IMR-90 (cell line): ENCODE data around the gene TP73. TPM values are rescaled to one million over a fixed set of nuclear protein-coding genes. Genes with fewer than 3 reads are reported as not detected.
A peak's percentile ranks its signal among the peaks of the same experiment; 100 is the strongest.

Source experiments
- ATAC-seq: fragments of 200-7000 bp; cut with Tn5 transposase; 2 replicates; pipeline ENCODE4 v1.9.1; 2020; ENCODE audit warnings: low read depth, mild to moderate bottlenecking, moderate library complexity
- BruUV-seq: library from RNA; stranded (reverse); fragments of 400-500 nt; replicated peaks from 2 replicates; lab custom pipeline; 2021; lab: Mats Ljungman, UMichigan
- CTCF ChIA-PET: fragments of 300-600 bp; formaldehyde crosslinking; extraction: SDS; loops from one replicate; lab custom pipeline; 2021; ENCODE audit warnings: antibody characterized with exemption; lab: Yijun Ruan, JAX
- POLR2A ChIA-PET: fragments of 300-600 bp; sonication (Branson Sonifier 250); formaldehyde crosslinking; loops from one replicate; lab custom pipeline; 2022; ENCODE audit warnings: antibody characterized with exemption; ENCODE audit not compliant: unreplicated experiment; lab: Charles Lee
- DNase-seq: peaks from one replicate; pipeline ENCODE4 v3.0.0; 2013
- H2AFZ ChIP-seq: replicated peaks from 2 replicates; pipeline ENCODE3; 2013; ENCODE audit warnings: low read length, mild to moderate bottlenecking; ENCODE audit not compliant: poor library complexity
- H2AK5ac ChIP-seq: 2 replicates; pipeline ENCODE4 v1.6.1; 2013; ENCODE audit warnings: low read depth, low read length, inconsistent platforms
- H2AK9ac ChIP-seq: replicated peaks from 2 replicates; pipeline ENCODE3; 2013; ENCODE audit warnings: mild to moderate bottlenecking, low read depth, low read length, moderate library complexity; ENCODE audit not compliant: poor library complexity
- H2BK120ac ChIP-seq: 2 replicates; pipeline ENCODE4 v1.6.1; 2013; ENCODE audit warnings: low read depth, low read length, inconsistent platforms
- H2BK15ac ChIP-seq: 3 replicates; pipeline ENCODE4 v1.6.1; 2013; ENCODE audit warnings: low read depth, low read length, inconsistent platforms
- H2BK20ac ChIP-seq: 2 replicates; pipeline ENCODE4 v1.6.1; 2013; ENCODE audit warnings: low read depth, mild to moderate bottlenecking, inconsistent platforms, low read length, moderate library complexity
- H2BK5ac ChIP-seq: 2 replicates; pipeline ENCODE4 v1.6.1; 2013; ENCODE audit warnings: mild to moderate bottlenecking, low read depth, low read length, inconsistent platforms; ENCODE audit not compliant: poor library complexity, severe bottlenecking
- H3K14ac ChIP-seq: replicated peaks from 2 replicates; pipeline ENCODE4 v1.6.1; 2013; ENCODE audit warnings: low read depth, low read length, inconsistent platforms
- H3K18ac ChIP-seq: 2 replicates; pipeline ENCODE4 v1.6.1; 2013; ENCODE audit warnings: low read depth, low read length, control low read depth
- H3K23ac ChIP-seq: 2 replicates; pipeline ENCODE4 v1.6.1; 2013; ENCODE audit warnings: low read depth, low read length, inconsistent platforms
- H3K27ac ChIP-seq: 2 replicates; pipeline ENCODE4 v1.5.1; 2013; ENCODE audit warnings: mild to moderate bottlenecking, control low read depth, low read length; ENCODE audit not compliant: insufficient read depth
- H3K27me3 ChIP-seq: 2 replicates; pipeline ENCODE4 v1.6.1; 2013; ENCODE audit warnings: low read length; ENCODE audit not compliant: control insufficient read depth, insufficient read depth
- H3K36me3 ChIP-seq: 2 replicates; pipeline ENCODE4 v1.6.1; 2013; ENCODE audit warnings: low read length, mixed read lengths; ENCODE audit not compliant: control insufficient read depth, insufficient read depth
- H3K4ac ChIP-seq: 2 replicates; pipeline ENCODE4 v1.6.1; 2013; ENCODE audit warnings: low read depth, low read length, inconsistent platforms
- H3K4me1 ChIP-seq: 2 replicates; pipeline ENCODE4 v1.6.1; 2013; ENCODE audit warnings: low read length, mixed read lengths; ENCODE audit not compliant: control insufficient read depth, insufficient read depth
- H3K4me2 ChIP-seq: 2 replicates; pipeline ENCODE4 v1.6.1; 2013; ENCODE audit warnings: low read depth, mild to moderate bottlenecking, control low read depth, low read length, moderate library complexity
- H3K4me3 ChIP-seq: 2 replicates; pipeline ENCODE4 v1.5.1; 2013; ENCODE audit warnings: low read depth, mild to moderate bottlenecking, control low read depth, low read length, moderate library complexity; ENCODE audit not compliant: insufficient read depth
- H3K56ac ChIP-seq: 2 replicates; pipeline ENCODE4 v1.6.1; 2013; ENCODE audit warnings: low read length, inconsistent platforms; ENCODE audit not compliant: insufficient read depth; ENCODE audit errors: extremely low read depth
- H3K79me1 ChIP-seq, 2 experiments: 2 replicates each; pipeline ENCODE4 v1.6.1; 2013; ENCODE audit warnings: low read length in 2 of 2, inconsistent platforms in 1 of 2, low read depth in 1 of 2
- H3K9ac ChIP-seq: 2 replicates; pipeline ENCODE4 v1.6.1; 2013; ENCODE audit warnings: low read depth, low read length, control low read depth
- H3K9me1 ChIP-seq: 2 replicates; pipeline ENCODE4 v1.6.1; 2013; ENCODE audit warnings: low read length, inconsistent platforms; ENCODE audit not compliant: insufficient read depth
- H3K9me3 ChIP-seq: 2 replicates; pipeline ENCODE4 v1.6.1; 2013; ENCODE audit warnings: low read length; ENCODE audit not compliant: control insufficient read depth, insufficient read depth
- H4K20me1 ChIP-seq: 2 replicates; pipeline ENCODE4 v1.6.1; 2013; ENCODE audit warnings: low read length, inconsistent platforms; ENCODE audit not compliant: insufficient read depth
- H4K5ac ChIP-seq: 2 replicates; pipeline ENCODE4 v1.6.1; 2013; ENCODE audit warnings: mild to moderate bottlenecking, low read depth, low read length, control low read depth
- H4K8ac ChIP-seq, 2 experiments: 2 replicates each; pipeline ENCODE4 v1.6.1; 2013; ENCODE audit warnings: low read depth in 2 of 2, low read length in 2 of 2, control low read depth in 1 of 2, inconsistent platforms in 1 of 2
- H4K91ac ChIP-seq: 2 replicates; pipeline ENCODE4 v1.6.1; 2013; ENCODE audit warnings: low read depth, low read length, inconsistent platforms; ENCODE audit not compliant: insufficient read depth
- BHLHE40 ChIP-seq: fragments of 150-350 bp; IDR thresholded peaks from 2 replicates; pipeline ENCODE4 v1.6.1; 2016; ENCODE audit warnings: mild to moderate bottlenecking, low read depth, low read length
- CHD1 ChIP-seq: IDR thresholded peaks from 2 replicates; pipeline ENCODE4 v1.6.1; 2012; ENCODE audit warnings: low read depth, low read length, improper control_type of control experiment
- FOS ChIP-seq: fragments of 150-350 bp; IDR thresholded peaks from 2 replicates; pipeline ENCODE4 v1.6.1; 2016; ENCODE audit warnings: low read depth, low read length
- MAFK ChIP-seq: IDR thresholded peaks from 2 replicates; pipeline ENCODE4 v1.6.1; 2012; ENCODE audit warnings: low read depth, low read length, improper control_type of control experiment
- MXI1 ChIP-seq: IDR thresholded peaks from 2 replicates; pipeline ENCODE4 v1.6.1; 2012; ENCODE audit warnings: low read depth, mild to moderate bottlenecking, low read length, moderate library complexity, borderline replicate concordance
- NFE2L2 ChIP-seq: fragments of 150-350 bp; IDR thresholded peaks from 2 replicates; pipeline ENCODE4 v1.6.1; 2016; ENCODE audit warnings: low read depth, mild to moderate bottlenecking, low read length
- POLR2A ChIP-seq: IDR thresholded peaks from 2 replicates; pipeline ENCODE4 v1.6.1; 2012; ENCODE audit warnings: mild to moderate bottlenecking, low read depth, low read length
- RAD21 ChIP-seq: IDR thresholded peaks from 2 replicates; pipeline ENCODE4 v1.6.1; 2012; ENCODE audit warnings: low read length, improper control_type of control experiment
- RCOR1 ChIP-seq: IDR thresholded peaks from 2 replicates; pipeline ENCODE4 v1.6.1; 2012; ENCODE audit warnings: mild to moderate bottlenecking, low read length, improper control_type of control experiment; ENCODE audit not compliant: insufficient replicate concordance
- RFX5 ChIP-seq: IDR thresholded peaks from 2 replicates; pipeline ENCODE4 v1.8.0; 2012; ENCODE audit warnings: low read depth, mild to moderate bottlenecking, low read length, moderate library complexity
- SMC3 ChIP-seq: fragments of 150-350 bp; IDR thresholded peaks from 2 replicates; pipeline ENCODE4 v1.6.1; 2016; ENCODE audit warnings: low read depth, mild to moderate bottlenecking, antibody characterized with exemption, low read length, moderate library complexity
- WGBS, 2 experiments: methylation state at CpG; one replicate each; pipeline versions ENCODE4 v1.1.5 to v1.1.7; 2013; ENCODE audit warnings: missing lambda C conversion rate in 2 of 2; ENCODE audit not compliant: insufficient read length in 1 of 2; ENCODE audit errors: extremely low coverage in 2 of 2; 5-methylcytosine and 5-hydroxymethylcytosine counted together
- dilution Hi-C: fragments of 300-500 bp; cut with HindIII; formaldehyde crosslinking; loops from one replicate; pipeline ENCODE4 v1.14.3; 2018; ENCODE audit warnings: low sequenced_read_pairs; ENCODE audit not compliant: unreplicated experiment
- in situ Hi-C: fragments of 300-500 bp; cut with MboI; formaldehyde crosslinking; loops from 3 replicates; pipeline ENCODE4 v1.14.3; 2019; ENCODE audit warnings: low sequenced_read_pairs, inconsistent platforms, mixed read lengths
- intact Hi-C: fragments of 100-400 bp; cut with micrococcal nuclease; formaldehyde crosslinking; loops from 2 replicates; pipeline ENCODE4 v1.10.0; 2022
- polyA plus RNA-seq, 3 experiments: library from polyadenylated mRNA; depleted of rRNA; stranded (reverse); fragments of >200 nt; gene quantifications; 2 replicates each; pipeline ENCODE4 v1.2.3, GENCODE V29; 2012; ENCODE audit warnings: low replicate concordance in 1 of 3
- total RNA-seq: library from RNA; depleted of rRNA; stranded (reverse); fragments of >200 nt; gene quantifications from 2 replicates; pipeline ENCODE4 v1.2.3, GENCODE V29; 2012
- TF ChIP-seq, protein P1 (sequence below): fragments of 150-350 bp; IDR thresholded peaks from 2 replicates; pipeline ENCODE4 v1.6.1; 2016; ENCODE audit warnings: low read depth, mild to moderate bottlenecking, low read length, moderate library complexity, borderline replicate concordance
- TF ChIP-seq, protein P2 (sequence below): conservative IDR thresholded peaks from 2 replicates; pipeline ENCODE4 v1.5.1; 2012; ENCODE audit warnings: mild to moderate bottlenecking, low read depth, low read length, improper control_type of control experiment

The TP73 gene
- total and polyA plus RNA-seq, 2 of the 4 experiments (the other 2 are of a cell fraction): not detected

DNA sequence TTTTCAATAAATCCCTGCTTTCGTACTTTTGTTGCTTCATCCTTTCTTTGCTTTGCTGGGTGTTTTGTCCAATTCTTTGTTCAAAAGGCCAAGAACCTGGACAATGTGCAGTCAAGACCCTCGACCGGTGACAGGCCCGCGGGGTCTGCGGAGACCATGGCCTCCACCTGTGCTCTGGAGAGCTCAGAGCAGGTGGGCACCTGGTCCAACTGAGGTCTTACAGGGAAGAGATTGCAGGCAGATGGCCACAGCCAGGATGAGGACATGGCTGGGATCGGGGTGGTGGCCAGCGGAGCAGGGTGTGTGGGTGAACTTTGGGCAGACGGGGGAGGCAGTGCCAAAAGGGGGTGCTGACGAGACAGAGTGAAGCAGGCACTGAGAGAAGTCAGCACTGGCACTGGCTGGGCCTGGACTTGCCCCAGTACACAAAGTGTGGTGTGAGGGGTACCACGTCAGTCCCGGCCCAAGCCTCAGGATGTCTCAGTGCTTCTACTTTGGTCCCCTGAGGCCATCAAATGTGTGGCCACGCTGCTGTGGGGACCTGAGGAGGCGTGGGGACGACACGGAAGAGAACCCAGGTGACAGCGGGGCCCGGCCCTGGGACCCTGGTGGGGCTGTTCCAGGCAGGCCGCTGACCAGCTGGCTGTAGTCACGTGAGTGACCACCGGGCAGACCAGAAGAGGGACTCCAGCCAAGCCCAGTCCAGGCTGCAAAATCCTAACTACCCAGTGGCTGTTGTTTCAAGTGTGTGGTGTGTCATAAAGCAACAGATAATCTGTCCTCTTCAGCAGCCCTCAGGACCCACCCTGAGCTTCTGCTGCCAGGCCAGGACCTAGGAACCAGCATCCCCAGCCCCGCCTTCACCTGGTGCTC is 89.5 kb downstream of the TP73 start:
- Histone ChIP-seq H3K27me3 (no peaks in the 10 kb centered on the region), H4K5ac (no peak overlapping the region), H2AK9ac (peak overlapping the region; percentile 5), H2BK5ac (no peak overlapping the region), H2AK5ac (no peak overlapping the region), H3K9ac (no peak overlapping the region), H3K9me1 (0 out of 2 replicates have a peak, but pooled peaks cover 6% of the 10 kb centered on the region), H3K4ac (no peak overlapping the region), H3K9me3 (no peaks in the 10 kb centered on the region), H3K27ac (no peak overlapping the region), H3K14ac (no peak overlapping the region), H2AFZ (no peak overlapping the region), H3K4me2 (no peak overlapping the region), H4K20me1 (no peaks in the 10 kb centered on the region; the same call in 1 of the 2 replicates), H4K91ac (no peak overlapping the region), H3K18ac (no peak overlapping the region), H3K79me1 (peaks cover 11 to 24% of the 10 kb centered on the region in 2 experiments; a peak in 3 of 4 replicates), H3K4me1 (peaks cover 6% of the 10 kb centered on the region; the same call in 1 of the 2 replicates), H2BK120ac (no peak overlapping the region), H2BK15ac (no peak overlapping the region), H3K56ac (no peak overlapping the region), H3K36me3 (peaks cover 43% of the 10 kb centered on the region), H3K4me3 (no peak overlapping the region), H3K23ac (no peak overlapping the region), H4K8ac (no peak overlapping the region), H2BK20ac (no peak overlapping the region)
- intact Hi-C loops (no loop called here), in situ Hi-C loops (no loop called here), dilution Hi-C loops (no loop called here)
- BruUV-seq: no TSS peak
- TF ChIP-seq FOS (no peak), RAD21 (no peak), MXI1 (no peak), RFX5 (no peak), NFE2L2 (no peak), MAFK (no peak), RCOR1 (no peak), SMC3 (no peak), BHLHE40 (no peak), CHD1 (no peak), POLR2A (no peak)
- TF ChIP-seq, protein P1, sequence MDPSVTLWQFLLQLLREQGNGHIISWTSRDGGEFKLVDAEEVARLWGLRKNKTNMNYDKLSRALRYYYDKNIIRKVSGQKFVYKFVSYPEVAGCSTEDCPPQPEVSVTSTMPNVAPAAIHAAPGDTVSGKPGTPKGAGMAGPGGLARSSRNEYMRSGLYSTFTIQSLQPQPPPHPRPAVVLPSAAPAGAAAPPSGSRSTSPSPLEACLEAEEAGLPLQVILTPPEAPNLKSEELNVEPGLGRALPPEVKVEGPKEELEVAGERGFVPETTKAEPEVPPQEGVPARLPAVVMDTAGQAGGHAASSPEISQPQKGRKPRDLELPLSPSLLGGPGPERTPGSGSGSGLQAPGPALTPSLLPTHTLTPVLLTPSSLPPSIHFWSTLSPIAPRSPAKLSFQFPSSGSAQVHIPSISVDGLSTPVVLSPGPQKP: no peak
- TF ChIP-seq, protein P2, sequence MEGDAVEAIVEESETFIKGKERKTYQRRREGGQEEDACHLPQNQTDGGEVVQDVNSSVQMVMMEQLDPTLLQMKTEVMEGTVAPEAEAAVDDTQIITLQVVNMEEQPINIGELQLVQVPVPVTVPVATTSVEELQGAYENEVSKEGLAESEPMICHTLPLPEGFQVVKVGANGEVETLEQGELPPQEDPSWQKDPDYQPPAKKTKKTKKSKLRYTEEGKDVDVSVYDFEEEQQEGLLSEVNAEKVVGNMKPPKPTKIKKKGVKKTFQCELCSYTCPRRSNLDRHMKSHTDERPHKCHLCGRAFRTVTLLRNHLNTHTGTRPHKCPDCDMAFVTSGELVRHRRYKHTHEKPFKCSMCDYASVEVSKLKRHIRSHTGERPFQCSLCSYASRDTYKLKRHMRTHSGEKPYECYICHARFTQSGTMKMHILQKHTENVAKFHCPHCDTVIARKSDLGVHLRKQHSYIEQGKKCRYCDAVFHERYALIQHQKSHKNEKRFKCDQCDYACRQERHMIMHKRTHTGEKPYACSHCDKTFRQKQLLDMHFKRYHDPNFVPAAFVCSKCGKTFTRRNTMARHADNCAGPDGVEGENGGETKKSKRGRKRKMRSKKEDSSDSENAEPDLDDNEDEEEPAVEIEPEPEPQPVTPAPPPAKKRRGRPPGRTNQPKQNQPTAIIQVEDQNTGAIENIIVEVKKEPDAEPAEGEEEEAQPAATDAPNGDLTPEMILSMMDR: no peak
- WGBS, 2 experiments: 95% methylated on average over 13 of the region's 22 CpGs; no CpG with 5 or more reads in 1 of the 2 experiments
- ChIA-PET POLR2A (no interaction called here), CTCF (no interaction called here)
- no peak for ATAC-seq
- DNase-seq: no peak
